Hepatocyte (in vitro differentiated cells): Measurements from ENCODE around the gene TMEFF2.

Experiments used
- EZH2phosphoT487 ChIP-seq: fragments of 200-600 bp; sonication (generic); IDR thresholded peaks from one replicate; pipeline ENCODE4 v1.6.1; 2018; ENCODE audit warnings: antibody characterized with exemption, mild to moderate bottlenecking, low read depth, moderate library complexity; ENCODE audit not compliant: unreplicated experiment, severe bottlenecking
- TF ChIP-seq, protein P1 (sequence below): fragments of 200-600 bp; sonication (generic); IDR thresholded peaks from 2 replicates; pipeline ENCODE4 v1.5.1; 2016; ENCODE audit warnings: antibody characterized with exemption, mild to moderate bottlenecking; ENCODE audit not compliant: poor library complexity

GRCh38 chr2:191983186-191983585, 211.5 kb downstream of the TMEFF2 start:
- TF ChIP-seq, protein P1, sequence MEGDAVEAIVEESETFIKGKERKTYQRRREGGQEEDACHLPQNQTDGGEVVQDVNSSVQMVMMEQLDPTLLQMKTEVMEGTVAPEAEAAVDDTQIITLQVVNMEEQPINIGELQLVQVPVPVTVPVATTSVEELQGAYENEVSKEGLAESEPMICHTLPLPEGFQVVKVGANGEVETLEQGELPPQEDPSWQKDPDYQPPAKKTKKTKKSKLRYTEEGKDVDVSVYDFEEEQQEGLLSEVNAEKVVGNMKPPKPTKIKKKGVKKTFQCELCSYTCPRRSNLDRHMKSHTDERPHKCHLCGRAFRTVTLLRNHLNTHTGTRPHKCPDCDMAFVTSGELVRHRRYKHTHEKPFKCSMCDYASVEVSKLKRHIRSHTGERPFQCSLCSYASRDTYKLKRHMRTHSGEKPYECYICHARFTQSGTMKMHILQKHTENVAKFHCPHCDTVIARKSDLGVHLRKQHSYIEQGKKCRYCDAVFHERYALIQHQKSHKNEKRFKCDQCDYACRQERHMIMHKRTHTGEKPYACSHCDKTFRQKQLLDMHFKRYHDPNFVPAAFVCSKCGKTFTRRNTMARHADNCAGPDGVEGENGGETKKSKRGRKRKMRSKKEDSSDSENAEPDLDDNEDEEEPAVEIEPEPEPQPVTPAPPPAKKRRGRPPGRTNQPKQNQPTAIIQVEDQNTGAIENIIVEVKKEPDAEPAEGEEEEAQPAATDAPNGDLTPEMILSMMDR, result no peak
- no peak for TF ChIP-seq EZH2phosphoT487
